K562 (cell line): ENCODE measurements around the gene LRRC4B. TPM values are rescaled to one million over a fixed set of nuclear protein-coding genes. Genes with fewer than 3 reads are reported as not detected.

Experiments used
- CEBPB ChIP-seq: fragments of 450-650 bp; IDR thresholded peaks from 2 replicates; pipeline ENCODE4 v1.6.1; 2016; ENCODE audit warnings: missing genetic modification characterization, missing compliant biosample characterization
- E2F8 ChIP-seq: fragments of 450-650 bp; IDR thresholded peaks from 2 replicates; pipeline ENCODE4 v1.7.1; 2018; ENCODE audit warnings: mild to moderate bottlenecking, low read depth; ENCODE audit not compliant: partially characterized antibody
- FOXM1 ChIP-seq, 2 experiments: fragments of 450-650 bp in 1 of 2; sonication (generic) in 1 of 2; formaldehyde crosslinking in 1 of 2; IDR thresholded peaks; 2 replicates each; pipeline versions ENCODE4 v1.6.1 to v1.9.0; 2017 to 2022; ENCODE audit warnings: low read depth in 2 of 2, mild to moderate bottlenecking in 2 of 2, missing genetic modification reagents in 1 of 2, moderate library complexity in 1 of 2
- GATAD2A ChIP-seq: fragments of 450-650 bp; IDR thresholded peaks from 2 replicates; pipeline ENCODE4 v1.6.1; 2017
- HDAC1 ChIP-seq, 2 experiments: fragments of 450-650 bp; IDR thresholded peaks; 2 replicates each; pipeline ENCODE4 v1.6.1; 2016 to 2017; ENCODE audit warnings: inconsistent platforms in 1 of 2, mild to moderate bottlenecking in 1 of 2, moderate library complexity in 1 of 2
- HLTF ChIP-seq: fragments of 450-650 bp; IDR thresholded peaks from 2 replicates; pipeline ENCODE4 v1.6.1; 2016
- HOXB6 ChIP-seq: fragments of 250-450 bp; sonication (Bioruptor Pico); IDR thresholded peaks from 2 replicates; pipeline ENCODE4 v1.5.1; 2022; ENCODE audit warnings: mild to moderate bottlenecking, borderline replicate concordance
- KAT7 ChIP-seq: sonication (generic); formaldehyde crosslinking; IDR thresholded peaks from 2 replicates; pipeline ENCODE4 v1.8.0; 2022; ENCODE audit warnings: missing genetic modification reagents, mild to moderate bottlenecking, borderline replicate concordance
- MEF2A ChIP-seq: IDR thresholded peaks from 2 replicates; pipeline ENCODE4 v1.6.1; 2011; ENCODE audit warnings: low read depth, mild to moderate bottlenecking, low read length, moderate library complexity; ENCODE audit not compliant: control insufficient read depth
- NCOA4 ChIP-seq: fragments of 450-650 bp; IDR thresholded peaks from 2 replicates; pipeline ENCODE4 v1.6.1; 2018; ENCODE audit warnings: mild to moderate bottlenecking; ENCODE audit not compliant: partially characterized antibody
- NFATC3 ChIP-seq: fragments of 450-650 bp; IDR thresholded peaks from 2 replicates; pipeline ENCODE4 v1.6.1; 2017; ENCODE audit warnings: mild to moderate bottlenecking
- REST ChIP-seq, 2 experiments: fragments of 450-650 bp; formaldehyde crosslinking in 1 of 2; IDR thresholded peaks; 2 replicates each; pipeline versions ENCODE4 v1.4.0 to v1.6.1; 2014 to 2020; ENCODE audit warnings: mild to moderate bottlenecking in 2 of 2, borderline replicate concordance in 1 of 2, low read depth in 1 of 2
- ZBTB2 ChIP-seq: fragments of 450-650 bp; IDR thresholded peaks from 2 replicates; pipeline ENCODE4 v1.6.1; 2016; ENCODE audit warnings: antibody characterized with exemption
- ZNF174 ChIP-seq: fragments of 250-450 bp; sonication (Bioruptor Pico); IDR thresholded peaks from 2 replicates; pipeline ENCODE4 v1.4.0; 2020; ENCODE audit warnings: mild to moderate bottlenecking
- ZNF212 ChIP-seq: fragments of 450-650 bp; formaldehyde crosslinking; IDR thresholded peaks from 2 replicates; pipeline ENCODE4 v1.4.0; 2020; ENCODE audit warnings: mild to moderate bottlenecking
- polyA plus RNA-seq, 8 experiments: library from polyadenylated mRNA; depleted of rRNA in 4 of 8; stranded (reverse) in 5 of 8; unstranded in 3 of 8; fragments of >200 nt; fragmentation: Nextera tagmentation in 2 of 8; fragmentation: Illumina TruSeq in 1 of 8; extraction: Ambion mirVana in 2 of 8; extraction: Trizol in 1 of 8; gene quantifications; 2 replicates each; pipeline versions ENCODE4 v1.2.1 to v1.2.3, GENCODE V29; 2011 to 2014; ENCODE audit warnings: inconsistent platforms in 1 of 8, missing spikeins in 1 of 8
- total RNA-seq, 7 experiments: library from RNA; depleted of rRNA in 6 of 7; stranded (reverse); fragments of >200 nt in 6 of 7; fragmentation: Illumina TruSeq in 2 of 7; extraction: Trizol in 2 of 7; gene quantifications; 2 replicates each; pipeline versions ENCODE4 v1.2.1 to v1.2.3, GENCODE V29; 2011 to 2021; ENCODE audit warnings: low replicate concordance in 1 of 7

Gene LRRC4B
- total and polyA plus RNA-seq, 9 of the 15 experiments (the other 6 are each of a cell fraction or from before 2014, with no cell fraction given), result 0.18 to 9.6 (median 2.9) TPM; not detected in 2

GRCh38 chr19:50556282-50557008, 11.8 kb downstream of the LRRC4B start (continued):
- TF ChIP-seq REST (IDR thresholded peaks at IDR 0.05; ENCODE audit: borderline replicate concordance) (peak; percentile 50; the same call in 1 of the 2 replicates), REST (CRISPR knock-in tag; IDR thresholded peaks at IDR 0.05; ENCODE audit: low read depth) (no peak), ZNF174 (CRISPR knock-in tag) (no peak), CEBPB (tag) (no peak), HLTF (peak; percentile 38; the same call in 1 of the 2 replicates), ZBTB2 (peak; percentile 67; the same call in 1 of the 2 replicates), NFATC3 (no peak), NCOA4 (no peak), KAT7 (CRISPR knock-in tag) (no peak), HDAC1 (IDR thresholded peaks at IDR 0.05) (no peak), E2F8 (peak; percentile 32), MEF2A (no peak), FOXM1 (IDR thresholded peaks at IDR 0.05; ENCODE audit: low read depth) (no peak), FOXM1 (CRISPR knock-in tag; IDR thresholded peaks at IDR 0.05; ENCODE audit: low read depth) (0 out of 2 replicates have a peak, but pooled peaks have one; percentile 67), GATAD2A (no peak), HOXB6 (no peak), ZNF212 (CRISPR knock-in tag) (no peak)
